Measurements from ENCODE around the gene STRN.
A peak's percentile ranks its signal among the peaks of the same experiment; 100 is the strongest.
"Not testable (repeated sequence)": the region's sequence is repeated elsewhere in the genome, so short reads cannot be mapped to it uniquely, and the experiment has no call there.

The STRN gene

DNA sequence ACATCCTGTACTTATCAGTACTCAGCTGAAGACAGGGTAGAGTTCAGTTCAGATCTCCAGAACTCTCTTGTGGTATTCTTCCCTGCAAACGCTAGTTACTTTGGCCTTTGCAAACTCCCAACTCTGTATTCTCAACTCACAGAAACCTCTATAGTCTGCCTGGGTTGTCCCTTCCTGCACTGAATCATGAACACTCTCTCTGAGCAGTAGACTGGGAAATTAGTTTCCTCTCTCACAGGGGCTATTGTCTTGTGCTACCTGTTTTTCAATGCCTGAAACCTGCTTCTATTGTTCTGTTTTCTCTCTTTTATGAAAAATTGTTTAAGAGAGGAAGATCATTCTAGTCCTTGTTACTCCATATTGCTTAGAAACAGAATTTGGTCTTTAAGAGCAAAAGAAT is 135.2 kb downstream of the STRN start:
- Histone ChIP-seq H3K4me3 (no peak overlapping the region), H3K9me3 (no peaks in the 10 kb centered on the region), H3K36me3 (replicated peaks) (no peaks in the 10 kb centered on the region), H3K4me1 (peaks cover 13% of the 10 kb centered on the region), H3K27me3 (ENCODE audit: low read depth) (no peaks in the 10 kb centered on the region)
- DNase-seq (ENCODE audit: low spot score in 2 of 2): no peak
- in situ Hi-C loops (cut with MboI; ENCODE audit: low sequenced_read_pairs): no loop called here

DNA sequence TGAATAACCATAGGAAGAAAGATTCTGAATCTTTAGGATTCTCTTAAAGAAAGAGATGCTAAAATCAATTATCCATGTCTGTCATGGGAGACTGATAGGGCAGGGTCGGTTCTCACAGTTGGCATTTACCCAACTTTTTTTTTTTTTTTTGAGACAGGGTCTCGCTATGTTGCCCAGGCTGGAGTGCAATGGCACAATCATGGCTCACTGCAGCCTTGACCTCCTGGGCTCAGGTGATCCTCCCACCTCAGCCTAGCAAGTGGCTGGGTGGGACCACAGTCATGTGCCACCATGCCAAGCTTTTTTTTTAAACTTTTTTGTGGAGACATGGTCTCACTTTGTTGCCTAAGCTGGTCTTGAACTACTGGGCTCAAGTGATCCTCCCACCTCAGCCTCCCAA is 141.7 kb downstream of the STRN start:
- in situ Hi-C loops (cut with MboI; ENCODE audit: low sequenced_read_pairs); H3K4me1 ChIP-seq; H3K36me3 ChIP-seq (replicated peaks); DNase-seq (ENCODE audit: low spot score in 2 of 2); H3K27me3 ChIP-seq (ENCODE audit: low read depth); H3K9me3 ChIP-seq; H3K4me3 ChIP-seq: not testable (repeated sequence)

DNA sequence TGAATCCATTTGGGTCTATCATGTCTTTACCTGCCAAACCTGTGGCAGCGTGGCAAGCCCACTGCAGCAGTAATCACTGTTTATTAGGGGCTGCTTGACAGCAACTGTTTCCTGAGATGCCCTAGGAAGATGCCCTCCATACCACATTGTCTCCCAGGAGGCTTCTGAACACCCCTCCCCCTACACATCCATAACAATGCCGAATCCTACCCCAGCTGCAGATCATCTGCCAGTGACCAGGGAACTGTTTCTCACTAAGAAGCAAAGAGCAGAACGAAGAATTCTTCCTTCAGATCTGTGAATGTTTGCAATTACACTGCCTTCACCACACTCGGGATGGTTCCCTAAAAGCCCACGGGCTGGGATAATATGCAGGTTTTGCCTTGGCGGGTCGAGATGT is 142.1 kb downstream of the STRN start:
- in situ Hi-C loops (cut with MboI; ENCODE audit: low sequenced_read_pairs): no loop called here
- no peak for DNase-seq (ENCODE audit: low spot score in 2 of 2)

DNA sequence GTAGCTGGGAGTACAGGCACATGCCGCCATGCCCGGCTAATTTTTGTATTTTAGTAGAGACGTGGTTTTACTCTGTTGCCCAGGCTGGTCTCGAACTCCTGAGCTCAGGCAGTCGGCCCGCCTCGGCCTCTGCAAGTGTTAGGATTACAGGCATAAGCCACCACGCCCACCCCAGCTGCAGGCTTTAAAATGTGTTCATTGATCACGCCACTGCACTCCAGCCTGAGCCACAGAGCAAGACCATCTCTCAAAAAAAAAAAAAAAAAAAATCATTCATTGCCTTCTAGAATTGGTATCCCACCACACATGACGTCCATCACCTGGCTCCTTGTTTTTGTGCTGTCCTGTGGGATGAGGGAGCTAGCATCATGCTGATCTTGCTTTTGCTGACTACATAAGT is 142.5 kb downstream of the STRN start:
- no peak overlapping the region for H3K4me3 ChIP-seq
- no peaks in the 10 kb centered on the region for H3K27me3 ChIP-seq (ENCODE audit: low read depth)
- no peak for DNase-seq (ENCODE audit: low spot score in 2 of 2)
- in situ Hi-C loops (cut with MboI; ENCODE audit: low sequenced_read_pairs): no loop called here
- H3K4me1 ChIP-seq: no peaks in the 10 kb centered on the region
- H3K9me3 ChIP-seq: no peaks in the 10 kb centered on the region
- no peaks in the 10 kb centered on the region for H3K36me3 ChIP-seq (replicated peaks)

More for the DNA sequence above, 142.1 kb downstream of the STRN start:
- no peaks in the 10 kb centered on the region for H3K9me3 ChIP-seq
- H3K4me1 ChIP-seq: no peaks in the 10 kb centered on the region
- H3K4me3 ChIP-seq: no peak overlapping the region
- H3K36me3 ChIP-seq (replicated peaks): no peaks in the 10 kb centered on the region
- no peaks in the 10 kb centered on the region for H3K27me3 ChIP-seq (ENCODE audit: low read depth)

DNA sequence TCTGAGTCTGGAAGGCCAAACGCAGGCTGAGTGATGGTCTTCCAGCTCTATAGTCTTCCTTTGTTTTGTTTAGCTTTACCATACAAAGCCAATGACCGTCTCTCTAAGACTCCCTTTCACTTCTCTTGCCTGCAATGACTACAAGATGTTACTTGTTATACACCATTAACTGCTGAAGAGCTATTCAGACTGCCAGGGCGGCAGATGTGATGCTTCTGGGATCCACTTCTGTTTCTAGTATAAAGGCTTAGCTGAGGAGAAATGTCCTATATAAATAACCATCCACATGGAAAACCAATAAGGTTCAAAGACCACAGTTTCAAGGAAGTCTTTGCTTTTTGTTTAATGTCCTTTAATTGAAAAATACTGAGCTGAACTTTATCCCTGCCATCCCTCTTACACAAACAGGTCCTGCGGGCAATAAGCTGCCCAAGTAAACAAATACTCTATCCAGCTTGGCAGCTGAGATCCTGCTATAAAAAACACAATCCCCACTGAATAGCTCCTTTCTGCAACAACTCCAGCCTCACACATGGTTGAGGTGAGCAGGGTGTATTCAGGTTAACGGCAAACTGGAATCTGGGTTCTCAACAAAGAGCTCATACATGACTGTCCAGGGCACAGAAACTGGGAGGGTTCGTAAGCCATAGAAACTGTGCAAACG is 145.3 kb downstream of the STRN start:
- H3K4me3 ChIP-seq: no peak overlapping the region
- no peak for DNase-seq (ENCODE audit: low spot score in 2 of 2)
- no peaks in the 10 kb centered on the region for H3K4me1 ChIP-seq
- in situ Hi-C loops (cut with MboI; ENCODE audit: low sequenced_read_pairs): no loop called here
- no peaks in the 10 kb centered on the region for H3K27me3 ChIP-seq (ENCODE audit: low read depth)
- H3K9me3 ChIP-seq: no peaks in the 10 kb centered on the region
- no peaks in the 10 kb centered on the region for H3K36me3 ChIP-seq (replicated peaks)

DNA sequence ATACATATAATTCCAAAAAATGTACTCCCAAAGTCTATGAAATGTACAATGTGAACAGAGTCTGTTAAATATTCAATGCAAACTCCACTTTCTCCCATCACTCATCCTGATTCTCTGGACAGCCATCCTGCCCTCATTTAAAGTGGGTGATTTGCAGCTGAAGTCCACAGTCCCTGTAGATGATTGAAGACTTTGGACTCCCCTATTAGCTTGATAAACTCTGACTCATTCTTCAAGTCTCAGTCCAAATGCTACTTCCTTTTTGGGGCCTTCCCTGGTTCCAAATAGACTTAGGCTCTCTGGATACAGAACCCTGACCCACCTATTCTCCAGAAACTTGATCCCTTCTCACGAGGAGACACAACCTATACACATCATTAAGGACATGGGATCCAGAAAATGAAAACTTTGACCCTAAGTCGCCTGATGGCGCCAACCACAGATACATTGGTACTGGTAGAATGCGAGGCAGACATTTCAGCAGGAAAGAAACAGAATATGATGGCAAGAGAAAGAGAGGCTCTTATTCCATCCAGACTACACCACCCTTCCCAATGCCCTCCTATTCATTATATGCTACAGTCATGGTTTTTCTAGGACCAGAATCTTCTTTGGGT is 147.1 kb downstream of the STRN start:
- in situ Hi-C loops (cut with MboI; ENCODE audit: low sequenced_read_pairs): no loop called here
- Histone ChIP-seq H3K27me3 (ENCODE audit: low read depth) (no peaks in the 10 kb centered on the region), H3K36me3 (replicated peaks) (no peaks in the 10 kb centered on the region), H3K9me3 (no peaks in the 10 kb centered on the region), H3K4me3 (no peak overlapping the region), H3K4me1 (no peaks in the 10 kb centered on the region)
- no peak for DNase-seq (ENCODE audit: low spot score in 2 of 2)

DNA sequence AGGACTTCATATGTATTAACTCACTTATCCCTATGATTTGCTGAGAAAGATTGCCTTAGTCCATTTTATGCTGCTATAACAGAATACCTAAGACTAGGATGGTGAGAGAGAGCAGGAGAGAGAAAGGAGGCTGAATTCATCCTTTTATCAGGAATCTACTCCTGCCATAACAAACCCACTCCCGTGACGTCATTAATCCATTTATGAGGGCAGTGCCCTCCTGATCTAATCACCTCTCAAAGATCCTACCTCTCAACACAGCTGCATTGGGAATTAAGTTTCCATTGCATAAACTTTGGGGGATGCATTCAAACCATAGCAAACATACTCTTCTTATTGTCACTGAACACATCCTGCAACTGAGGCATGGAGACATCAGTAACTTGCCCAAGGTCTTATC is 147.8 kb downstream of the STRN start:
- H3K9me3 ChIP-seq: no peaks in the 10 kb centered on the region
- no peak for DNase-seq (ENCODE audit: low spot score in 2 of 2)
- H3K4me1 ChIP-seq: no peaks in the 10 kb centered on the region
- H3K36me3 ChIP-seq (replicated peaks): no peaks in the 10 kb centered on the region
- H3K27me3 ChIP-seq (ENCODE audit: low read depth): no peaks in the 10 kb centered on the region
- H3K4me3 ChIP-seq: no peak overlapping the region
- in situ Hi-C loops (cut with MboI; ENCODE audit: low sequenced_read_pairs): no loop called here

DNA sequence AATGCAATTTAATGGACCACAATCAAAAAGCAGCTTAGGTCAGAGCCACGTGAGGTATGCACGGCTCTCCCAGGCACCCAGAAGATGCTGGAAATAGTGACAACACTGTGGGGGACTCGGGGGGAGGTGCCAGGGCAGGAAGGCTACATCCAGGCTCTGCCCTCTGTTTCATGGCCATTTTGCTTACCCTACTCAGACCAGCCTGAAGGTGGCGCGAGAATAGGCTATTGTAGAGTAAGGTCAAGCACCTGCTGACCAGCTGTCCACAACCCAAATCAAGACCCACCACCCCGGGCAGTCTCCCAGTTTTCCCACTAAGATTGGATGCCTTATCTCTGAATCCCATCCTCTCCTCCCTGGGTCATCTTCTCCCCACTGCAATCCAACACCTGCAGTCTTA is 154.1 kb downstream of the STRN start:
- Histone ChIP-seq H3K9me3 (no peaks in the 10 kb centered on the region; the same call in 1 of the 2 replicates), H3K27me3 (ENCODE audit: low read depth) (no peaks in the 10 kb centered on the region), H3K36me3 (replicated peaks) (no peaks in the 10 kb centered on the region), H3K4me3 (no peak overlapping the region), H3K4me1 (no peaks in the 10 kb centered on the region)
- peak in 1 of 2 experiments; percentile 48 for DNase-seq (ENCODE audit: low spot score in 2 of 2)
- in situ Hi-C loops (cut with MboI; ENCODE audit: low sequenced_read_pairs): no loop called here

DNA sequence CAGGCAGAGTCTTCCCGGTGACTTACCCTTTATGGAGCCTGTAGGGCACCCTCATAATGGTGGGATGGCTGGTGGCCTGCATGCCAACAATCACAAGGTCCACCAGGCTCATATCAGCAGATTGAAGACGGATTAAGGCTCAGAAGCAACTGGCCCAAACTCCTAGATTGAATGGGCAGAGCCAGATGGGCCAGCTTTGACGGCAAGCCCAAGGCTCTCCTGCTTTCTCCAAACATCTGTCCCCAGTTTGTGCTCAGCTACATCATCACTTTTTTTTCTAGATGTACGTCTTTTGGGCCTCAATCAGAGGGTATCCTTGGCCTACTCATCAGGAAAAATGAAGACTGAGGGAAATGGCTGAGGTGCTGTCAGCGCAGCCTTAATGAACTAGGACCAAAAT is 155.3 kb downstream of the STRN start:
- Histone ChIP-seq H3K4me3 (no peak overlapping the region), H3K9me3 (no peaks in the 10 kb centered on the region; the same call in 1 of the 2 replicates), H3K4me1 (no peaks in the 10 kb centered on the region), H3K27me3 (ENCODE audit: low read depth) (no peaks in the 10 kb centered on the region), H3K36me3 (replicated peaks) (no peaks in the 10 kb centered on the region)
- in situ Hi-C loops (cut with MboI; ENCODE audit: low sequenced_read_pairs): no loop called here
- no peak for DNase-seq (ENCODE audit: low spot score in 2 of 2)

DNA sequence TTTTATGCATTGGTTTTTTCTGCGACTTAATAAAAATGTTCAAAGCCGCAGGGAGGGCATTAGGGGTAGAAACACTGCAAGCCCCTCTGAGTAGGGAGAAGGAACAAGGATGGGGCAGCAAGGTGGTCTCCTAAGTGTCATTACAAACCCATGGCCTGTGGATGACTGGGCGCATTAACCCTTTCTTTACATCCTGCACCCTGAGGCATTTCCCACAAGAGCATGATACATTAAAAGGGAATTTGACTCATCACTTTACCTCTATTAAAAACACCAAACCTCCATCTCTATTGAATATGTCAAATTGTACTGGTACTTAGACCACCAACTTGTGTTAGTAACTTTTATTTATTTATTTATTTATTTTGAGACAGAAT is 157.3 kb downstream of the STRN start:
- Histone ChIP-seq H3K4me1 (no peaks in the 10 kb centered on the region), H3K9me3 (no peaks in the 10 kb centered on the region; the same call in 1 of the 2 replicates), H3K36me3 (replicated peaks) (no peaks in the 10 kb centered on the region), H3K27me3 (ENCODE audit: low read depth) (no peaks in the 10 kb centered on the region), H3K4me3 (no peak overlapping the region)
- DNase-seq (ENCODE audit: low spot score in 2 of 2): no peak
- in situ Hi-C loops (cut with MboI; ENCODE audit: low sequenced_read_pairs): no loop called here

DNA sequence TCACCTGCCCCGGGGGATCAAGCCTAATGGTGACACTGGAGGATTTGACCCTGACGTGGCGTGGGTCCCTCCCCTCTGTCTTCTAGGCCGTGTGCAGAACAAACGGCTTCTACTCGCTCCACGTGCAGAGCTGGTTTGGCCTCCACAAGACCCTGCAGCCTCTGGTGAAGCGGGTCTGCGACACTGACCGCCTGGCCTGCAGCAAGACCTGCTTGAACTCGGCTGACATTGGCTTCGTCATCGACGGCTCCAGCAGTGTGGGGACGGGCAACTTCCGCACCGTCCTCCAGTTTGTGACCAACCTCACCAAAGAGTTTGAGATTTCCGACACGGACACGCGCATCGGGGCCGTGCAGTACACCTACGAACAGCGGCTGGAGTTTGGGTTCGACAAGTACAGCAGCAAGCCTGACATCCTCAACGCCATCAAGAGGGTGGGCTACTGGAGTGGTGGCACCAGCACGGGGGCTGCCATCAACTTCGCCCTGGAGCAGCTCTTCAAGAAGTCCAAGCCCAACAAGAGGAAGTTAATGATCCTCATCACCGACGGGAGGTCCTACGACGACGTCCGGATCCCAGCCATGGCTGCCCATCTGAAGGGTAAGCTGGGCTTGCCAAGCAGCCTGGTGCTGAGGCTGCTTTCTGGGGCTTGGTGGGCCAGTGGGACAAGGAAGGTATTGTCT is 157.8 kb downstream of the STRN start:
- Histone ChIP-seq H3K4me3 (no peak overlapping the region), H3K36me3 (replicated peaks) (no peaks in the 10 kb centered on the region), H3K9me3 (no peaks in the 10 kb centered on the region; the same call in 1 of the 2 replicates), H3K27me3 (ENCODE audit: low read depth) (no peaks in the 10 kb centered on the region), H3K4me1 (no peaks in the 10 kb centered on the region)
- no peak for DNase-seq (ENCODE audit: low spot score in 2 of 2)
- in situ Hi-C loops (cut with MboI; ENCODE audit: low sequenced_read_pairs): no loop called here

DNA sequence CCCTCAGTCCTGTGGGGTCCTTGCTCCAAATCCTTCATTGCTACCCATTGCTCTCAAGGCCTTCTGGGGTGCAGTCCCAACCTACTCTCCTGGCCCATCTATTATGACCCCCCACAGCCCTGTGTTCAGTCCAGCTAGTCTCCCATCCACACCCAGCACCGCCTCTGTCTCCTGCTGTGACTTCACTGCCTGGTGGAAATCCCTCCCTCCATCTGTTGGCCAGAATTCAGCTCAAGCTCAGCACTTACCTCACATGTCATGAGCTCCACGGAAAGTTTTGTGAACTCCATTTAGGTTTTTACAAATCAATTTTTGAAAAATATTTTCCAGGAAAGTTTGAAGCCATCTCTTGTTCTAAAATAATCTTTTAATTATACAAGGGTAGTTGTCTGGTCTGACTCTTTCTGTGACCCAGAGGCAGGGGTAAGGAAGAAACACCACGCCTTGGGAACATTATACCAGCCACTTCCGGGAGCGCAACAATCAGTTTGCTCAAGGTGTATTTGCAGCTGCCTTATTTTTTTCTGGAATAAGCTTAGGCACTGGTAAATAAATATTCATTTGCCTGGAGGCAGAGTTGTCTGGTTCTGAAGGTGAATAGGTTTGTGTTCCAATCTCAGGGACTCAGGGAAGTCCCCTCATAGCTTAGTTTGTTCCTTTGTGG is 159.0 kb downstream of the STRN start:
- Histone ChIP-seq H3K4me3 (no peak overlapping the region), H3K4me1 (no peaks in the 10 kb centered on the region), H3K27me3 (ENCODE audit: low read depth) (no peaks in the 10 kb centered on the region), H3K36me3 (replicated peaks) (no peaks in the 10 kb centered on the region), H3K9me3 (no peaks in the 10 kb centered on the region; the same call in 1 of the 2 replicates)
- no peak for DNase-seq (ENCODE audit: low spot score in 2 of 2)
- in situ Hi-C loops (cut with MboI; ENCODE audit: low sequenced_read_pairs): no loop called here

DNA sequence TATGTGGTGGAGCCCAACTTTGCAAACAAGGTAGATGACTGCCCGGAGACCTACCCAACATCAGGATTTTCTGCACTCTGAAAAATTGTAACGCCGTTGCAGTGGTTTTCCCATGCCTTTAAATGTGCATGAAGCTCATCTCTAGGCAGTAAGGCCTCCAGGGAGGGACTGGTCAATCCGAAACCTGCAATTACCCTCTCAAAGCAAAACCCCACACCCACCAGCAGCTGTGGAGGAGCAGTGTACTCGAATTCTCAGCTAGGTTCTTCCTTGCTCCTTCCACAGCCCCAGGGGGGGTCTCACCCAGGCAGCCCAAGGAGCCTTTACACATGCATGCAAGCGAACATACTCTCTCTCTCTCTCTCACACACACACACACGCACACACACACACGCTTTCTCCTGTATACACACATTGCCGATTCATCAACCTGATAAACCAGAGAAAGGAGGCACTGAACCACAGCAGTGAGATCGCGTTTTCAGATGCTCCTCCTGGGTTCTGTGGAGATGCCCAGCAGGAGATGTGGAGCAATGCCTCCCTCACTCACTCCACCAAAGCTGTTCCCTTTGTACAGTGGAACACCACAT is 160.6 kb downstream of the STRN start:
- Histone ChIP-seq H3K9me3 (no peaks in the 10 kb centered on the region; the same call in 1 of the 2 replicates), H3K27me3 (ENCODE audit: low read depth) (no peaks in the 10 kb centered on the region), H3K4me1 (no peaks in the 10 kb centered on the region), H3K36me3 (replicated peaks) (no peaks in the 10 kb centered on the region), H3K4me3 (no peak overlapping the region)
- in situ Hi-C loops (cut with MboI; ENCODE audit: low sequenced_read_pairs): no loop called here
- DNase-seq (ENCODE audit: low spot score in 2 of 2): no peak

DNA sequence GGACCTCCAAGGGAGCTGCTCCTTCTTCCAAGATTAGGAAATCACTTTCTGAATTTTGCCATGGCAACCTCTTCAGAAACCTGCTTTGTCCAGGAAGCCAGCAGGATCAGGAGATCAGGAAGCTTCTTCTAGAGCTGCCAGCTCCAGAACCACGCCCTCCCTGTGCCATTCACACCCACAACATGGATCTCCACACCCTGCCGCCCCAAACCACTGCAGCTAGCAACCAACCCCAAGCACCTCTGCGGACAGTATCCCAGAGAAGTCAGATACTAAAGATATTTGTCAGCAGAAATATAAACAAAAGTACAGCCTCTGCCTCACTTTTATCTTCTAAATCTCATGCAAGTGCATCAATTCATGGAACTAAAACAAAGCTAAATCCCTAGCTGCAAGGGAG is 163.4 kb downstream of the STRN start:
- no peaks in the 10 kb centered on the region for H3K36me3 ChIP-seq (replicated peaks)
- H3K9me3 ChIP-seq: no peaks in the 10 kb centered on the region; the same call in 1 of the 2 replicates
- no peaks in the 10 kb centered on the region for H3K4me1 ChIP-seq
- in situ Hi-C loops (cut with MboI; ENCODE audit: low sequenced_read_pairs): no loop called here
- no peak overlapping the region for H3K4me3 ChIP-seq
- DNase-seq (ENCODE audit: low spot score in 2 of 2): no peak
- no peaks in the 10 kb centered on the region for H3K27me3 ChIP-seq (ENCODE audit: low read depth)

All from HAP-1 (cell line).